H54 (cell line): ENCODE measurements around the gene MAP2K2.

Source experiments
- DNase-seq: peaks from one replicate; pipeline ENCODE4 v3.0.0; 2011; ENCODE audit warnings: low spot score, mixed read lengths; ENCODE audit not compliant: insufficient read length
- FAIRE-seq: peaks from 3 replicates; lab custom pipeline; 2011; peaks lifted over from hg19 to GRCh38; lab: Jason Lieb, UNC
- POLR2A ChIP-seq: IDR thresholded peaks from 2 replicates; pipeline ENCODE4 v1.6.1; 2011; ENCODE audit warnings: low read depth, mild to moderate bottlenecking, low read length

The MAP2K2 gene

GRCh38 chr19:4100647-4101495, 23.1 kb downstream of the MAP2K2 start:
- no peak for DNase-seq
- FAIRE-seq = no peak
- TF ChIP-seq POLR2A = no peak

DNA sequence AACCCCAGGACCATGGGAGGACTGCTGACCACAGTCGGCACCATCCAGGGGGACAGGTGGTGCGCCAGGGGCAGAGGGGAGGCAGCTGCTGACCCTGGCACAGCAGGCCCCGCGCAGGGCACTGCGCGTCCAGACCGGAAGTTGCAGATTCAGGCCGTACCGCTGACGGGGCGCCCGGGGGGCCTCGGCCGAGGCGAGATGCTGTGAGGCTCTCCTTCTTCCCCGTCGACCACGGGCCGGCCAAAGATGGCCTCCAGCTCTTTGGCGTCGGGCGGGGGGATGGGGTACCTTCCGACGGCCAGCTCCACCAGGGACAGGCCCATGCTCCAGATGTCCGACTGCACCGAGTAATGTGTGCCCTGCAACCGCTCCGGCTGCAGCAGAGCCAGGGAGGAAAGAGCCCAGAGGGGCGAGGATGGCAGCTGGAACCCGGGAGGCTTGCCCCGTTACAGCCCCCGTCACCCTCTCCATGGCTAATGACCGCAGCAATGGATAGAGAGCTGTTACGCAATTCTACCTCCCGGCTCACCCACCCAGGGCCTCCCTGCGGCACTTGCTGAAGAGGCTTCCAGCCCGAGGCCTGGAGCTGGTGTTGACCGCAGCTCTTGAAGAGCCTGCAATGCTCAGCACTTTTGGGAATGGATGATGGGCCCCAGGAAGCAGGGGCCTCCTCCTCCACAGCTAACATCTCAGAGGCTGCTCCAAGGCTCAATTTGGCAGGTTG, 24.7 kb downstream of the MAP2K2 start:
- TF ChIP-seq POLR2A = no peak
- FAIRE-seq (no peak), DNase-seq (no peak)

GRCh38 chr19:4098493-4098892, 25.4 kb downstream of the MAP2K2 start:
- TF ChIP-seq POLR2A = no peak
- FAIRE-seq = no peak

GRCh38 chr19:4097501-4097900, 26.4 kb downstream of the MAP2K2 start:
- DNase-seq (no peak), FAIRE-seq (no peak)
- no peak for TF ChIP-seq POLR2A

More at GRCh38 chr19:4098493-4098892, 25.4 kb downstream of the MAP2K2 start:
- no peak for DNase-seq

GRCh38 chr19:4096049-4096892, 27.7 kb downstream of the MAP2K2 start:
- FAIRE-seq (no peak), DNase-seq (no peak)
- TF ChIP-seq POLR2A = no peak

GRCh38 chr19:4095488-4095844, 28.5 kb downstream of the MAP2K2 start:
- FAIRE-seq = no peak
- no peak for DNase-seq
- no peak for TF ChIP-seq POLR2A

DNA sequence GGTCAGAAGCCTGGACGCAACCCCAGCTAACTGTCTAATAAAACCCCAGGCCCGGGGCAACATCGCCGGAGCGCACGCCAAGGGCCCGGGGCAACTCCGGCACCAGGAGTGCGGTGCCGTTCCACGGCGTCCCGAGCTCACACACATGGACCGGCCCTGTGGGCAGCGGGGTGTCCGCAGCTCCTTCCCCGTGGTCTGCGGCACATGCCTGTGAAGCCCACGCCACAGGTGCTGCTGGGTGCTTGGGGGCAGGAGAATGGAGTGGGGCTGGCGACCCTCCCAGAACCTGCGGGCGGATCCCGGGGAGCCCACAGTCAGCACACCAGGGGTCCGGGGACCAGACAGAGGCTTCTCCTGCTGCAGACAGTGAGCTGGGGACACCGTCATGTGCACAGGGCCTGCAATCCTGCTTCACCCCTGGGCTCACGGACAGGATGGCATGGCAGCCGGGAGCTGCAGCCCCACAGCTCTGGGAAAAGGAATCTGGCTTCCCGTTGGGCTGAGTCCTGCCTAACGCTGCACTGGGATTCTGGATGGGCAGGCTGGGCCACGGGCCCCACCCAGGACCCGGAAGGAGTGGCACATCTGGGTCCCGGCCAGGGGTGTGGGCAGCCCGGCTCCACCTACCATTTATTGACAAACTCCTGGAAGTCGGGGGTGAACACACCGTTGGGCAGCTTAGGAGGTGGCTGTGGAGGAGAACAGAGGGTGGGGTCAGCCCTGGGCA, 29.0 kb downstream of the MAP2K2 start:
- no peak for TF ChIP-seq POLR2A

DNA sequence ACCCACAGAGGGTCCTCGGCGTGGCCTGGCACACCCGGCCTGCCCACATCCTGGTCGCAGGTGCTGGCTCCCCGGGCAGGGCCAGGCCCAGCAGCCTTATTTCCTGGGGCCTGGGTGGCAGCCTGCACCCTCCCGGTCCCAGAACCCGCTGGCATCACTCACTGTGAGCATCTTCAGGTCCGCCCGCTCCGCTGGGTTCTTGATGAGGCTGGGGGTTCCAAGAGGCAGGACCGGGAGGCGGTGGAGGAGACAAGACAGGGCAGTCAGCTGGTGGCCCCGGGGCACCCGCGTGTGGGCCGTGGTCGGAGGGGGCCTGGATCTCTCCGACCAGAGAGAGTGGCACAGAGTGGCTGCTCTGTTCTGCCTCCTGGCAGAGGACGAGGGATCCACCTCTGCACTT, 29.6 kb downstream of the MAP2K2 start:
- DNase-seq (no peak), FAIRE-seq (no peak)
- no peak for TF ChIP-seq POLR2A

More for the DNA sequence above, 29.0 kb downstream of the MAP2K2 start:
- DNase-seq = no peak
- no peak for FAIRE-seq

- no peak for TF ChIP-seq POLR2A
- no peak for FAIRE-seq
Measured at GRCh38 chr19:4093643-4094175, 30.2 kb downstream of the MAP2K2 start.

GRCh38 chr19:4090356-4091220, 33.3 kb downstream of the MAP2K2 start:
- DNase-seq (no peak), FAIRE-seq (no peak)
- TF ChIP-seq POLR2A = no peak

More at GRCh38 chr19:4093643-4094175, 30.2 kb downstream of the MAP2K2 start:
- DNase-seq = no peak

- DNase-seq = no peak
- no peak for FAIRE-seq
- TF ChIP-seq POLR2A = no peak
Measured at GRCh38 chr19:4089946-4090345, 34.0 kb downstream of the MAP2K2 start.

- DNase-seq (no peak), FAIRE-seq (no peak)
- no peak for TF ChIP-seq POLR2A
Measured at GRCh38 chr19:4089400-4089908, 34.5 kb downstream of the MAP2K2 start.

- FAIRE-seq = no peak
- TF ChIP-seq POLR2A = no peak
- DNase-seq = no peak
Measured at GRCh38 chr19:4088975-4089374, 34.9 kb downstream of the MAP2K2 start.
